Measurements from ENCODE around the gene TNFRSF8.
A peak's percentile ranks its signal among the peaks of the same experiment; 100 is the strongest.
"Not testable (repeated sequence)": the region's sequence is repeated elsewhere in the genome, so short reads cannot be mapped to it uniquely, and the experiment has no call there.

TNFRSF8 gene

DNA sequence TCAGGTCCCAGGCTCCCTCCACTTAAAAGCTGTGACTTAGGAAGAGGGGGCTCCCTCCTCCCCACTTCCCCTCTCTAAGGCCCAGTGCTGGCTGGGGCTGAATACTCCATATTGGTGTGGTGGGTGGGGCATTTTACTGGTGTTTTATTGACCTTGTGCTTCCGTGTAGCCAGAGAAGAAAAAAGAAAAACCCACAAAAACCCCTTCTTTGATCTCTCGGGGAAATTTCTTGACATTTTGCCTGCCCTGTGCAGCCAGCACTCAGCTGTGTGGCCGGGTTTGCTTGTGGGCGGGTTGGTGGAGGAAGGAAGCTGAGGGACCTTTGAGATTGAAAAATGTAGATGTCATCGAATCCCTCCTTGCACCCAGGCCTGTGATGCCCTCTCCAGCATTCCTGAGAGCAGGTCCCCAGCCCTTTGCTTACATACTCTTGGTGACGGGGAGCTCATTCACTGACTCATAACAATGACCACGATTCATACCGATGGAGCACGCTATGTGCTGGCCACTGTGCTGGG, 24.8 kb downstream of the TNFRSF8 start:
- DNase-seq (ENCODE audit: low spot score): peak; percentile 54

DNA sequence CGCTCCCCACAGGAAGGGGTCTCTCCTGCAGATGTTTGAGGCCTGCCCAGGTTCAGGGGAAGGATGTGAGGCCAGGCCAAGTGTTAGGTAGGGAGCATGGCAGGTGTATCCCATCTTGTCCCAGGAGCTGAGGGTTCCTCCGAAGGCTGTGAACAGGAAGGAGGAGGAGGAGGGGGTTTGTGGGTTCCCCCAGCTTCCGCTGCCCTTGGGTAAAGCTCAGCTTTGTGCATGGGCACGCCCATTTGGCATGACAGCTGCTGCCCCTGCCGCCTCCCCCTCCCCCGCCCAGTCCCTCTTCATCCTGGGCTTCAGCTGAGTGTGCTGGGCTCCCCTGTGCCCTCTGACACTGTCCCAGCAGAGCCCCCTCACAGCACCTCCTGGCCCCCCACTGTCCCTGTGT, 25.5 kb downstream of the TNFRSF8 start:
- peak; percentile 30 for DNase-seq (ENCODE audit: low spot score)

DNA sequence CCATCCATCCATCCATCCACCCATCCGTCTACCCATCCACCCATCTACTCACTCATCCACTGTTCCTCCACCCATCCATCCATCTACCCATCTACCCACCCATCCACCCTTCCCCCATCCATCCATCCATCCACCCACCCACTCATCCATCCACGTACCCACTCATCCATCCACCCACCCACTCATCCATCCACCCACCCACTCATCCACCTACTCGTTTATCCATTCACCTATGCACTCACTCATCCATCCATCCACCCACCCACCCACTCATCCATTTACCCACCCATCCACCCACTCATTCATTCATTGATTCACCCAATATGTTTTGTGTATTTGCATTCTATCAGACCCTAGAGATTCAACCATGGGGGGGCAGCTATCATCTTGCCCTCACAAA, 27.2 kb downstream of the TNFRSF8 start:
- DNase-seq (ENCODE audit: low spot score): no peak

DNA sequence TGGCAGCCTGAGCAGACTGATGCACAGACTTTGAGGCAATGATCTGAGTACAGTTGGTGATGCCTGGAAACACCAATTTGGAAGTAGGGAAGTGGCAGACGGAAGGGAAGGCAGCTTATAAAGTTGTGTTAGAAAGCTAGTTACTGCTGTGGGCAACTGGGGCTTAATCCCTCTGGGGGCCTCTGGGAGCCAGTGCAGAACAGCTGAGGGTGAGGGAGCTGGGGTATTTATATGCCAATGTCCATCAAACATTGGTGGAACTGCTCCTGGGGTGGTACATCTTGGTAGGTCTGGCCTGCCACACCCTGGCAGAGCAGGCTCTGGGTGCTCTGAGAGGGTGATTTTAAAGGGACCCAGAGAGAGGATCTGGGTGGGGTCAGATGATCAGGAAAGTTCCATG, 28.1 kb downstream of the TNFRSF8 start:
- DNase-seq (ENCODE audit: low spot score): no peak

DNA sequence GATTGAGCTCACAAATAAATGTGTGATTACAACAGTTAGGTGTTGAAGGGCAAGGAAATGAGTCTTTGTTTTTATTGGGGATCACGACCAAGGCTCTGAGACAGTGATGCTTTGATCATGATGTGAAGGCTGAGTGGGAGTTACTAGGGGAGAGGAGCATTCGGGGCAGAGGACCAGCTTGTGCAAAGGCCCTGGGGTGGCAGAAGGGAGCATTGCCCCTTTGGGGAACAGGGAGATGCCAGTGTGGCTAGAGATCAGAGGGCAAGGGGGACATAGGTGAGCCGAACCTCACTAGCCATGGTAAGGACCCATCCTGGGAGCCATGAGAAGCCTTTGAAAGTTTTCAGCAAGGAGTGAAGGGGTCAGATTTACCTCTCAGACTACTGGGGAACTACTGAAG, 31.1 kb downstream of the TNFRSF8 start:
- no peak for DNase-seq (ENCODE audit: low spot score)

DNA sequence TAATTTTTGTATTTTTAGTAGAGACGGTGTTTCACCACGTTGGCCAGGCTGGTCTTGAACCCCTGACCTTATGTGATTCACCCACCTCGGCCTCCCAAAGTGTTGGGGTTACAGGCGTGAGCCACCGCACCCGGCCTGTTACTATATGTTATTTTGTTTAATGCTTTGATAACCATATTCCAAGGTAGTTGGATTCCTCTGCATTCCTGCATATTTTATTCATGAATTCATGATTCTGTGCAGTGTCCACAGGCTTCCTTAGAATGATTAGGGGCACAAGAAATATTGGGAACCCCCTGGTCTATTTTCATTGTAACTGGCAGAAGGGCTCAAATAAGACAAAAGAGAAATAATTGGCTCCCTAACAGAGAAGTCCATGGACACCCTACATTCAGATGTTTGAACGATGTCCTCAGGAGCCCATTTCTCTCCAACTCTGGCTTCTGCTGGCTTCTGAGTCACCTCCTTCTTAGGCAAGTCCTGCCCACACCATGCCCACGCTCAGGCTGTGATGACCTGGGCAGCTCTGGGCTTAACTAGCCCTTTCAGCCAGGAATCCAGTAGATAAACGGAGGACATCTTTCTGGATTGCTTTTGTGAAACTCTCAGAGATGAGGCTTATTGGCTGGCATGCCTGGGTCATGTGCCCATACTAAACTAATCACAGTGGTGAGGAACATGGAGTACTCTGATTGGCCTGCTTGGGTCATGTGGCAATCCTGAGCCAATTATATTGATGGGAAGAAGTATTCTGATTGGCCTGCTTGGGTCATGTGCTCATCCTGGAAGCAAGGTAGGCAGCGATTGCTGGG, 32.6 kb downstream of the TNFRSF8 start:
- peak; percentile 47 for DNase-seq (ENCODE audit: low spot score)

DNA sequence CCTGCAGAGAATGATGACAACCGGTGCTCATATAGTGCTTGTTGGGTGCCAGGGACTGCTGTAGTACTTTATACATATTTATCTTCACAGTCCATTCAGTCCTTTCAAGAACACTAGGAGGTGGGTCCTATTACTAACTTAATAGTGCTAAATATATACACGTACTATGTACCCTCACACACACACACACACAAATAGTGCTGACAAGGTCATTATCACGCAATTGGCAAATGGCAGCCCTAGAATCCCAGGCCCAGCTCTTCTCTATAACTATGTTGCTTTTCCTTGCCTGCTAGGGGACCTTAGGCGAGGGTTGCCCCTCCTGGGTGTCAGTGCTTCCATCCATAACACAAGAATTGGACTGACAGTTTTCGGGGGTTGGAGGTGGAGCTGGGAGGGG, 33.5 kb downstream of the TNFRSF8 start:
- no peak for DNase-seq (ENCODE audit: low spot score)

DNA sequence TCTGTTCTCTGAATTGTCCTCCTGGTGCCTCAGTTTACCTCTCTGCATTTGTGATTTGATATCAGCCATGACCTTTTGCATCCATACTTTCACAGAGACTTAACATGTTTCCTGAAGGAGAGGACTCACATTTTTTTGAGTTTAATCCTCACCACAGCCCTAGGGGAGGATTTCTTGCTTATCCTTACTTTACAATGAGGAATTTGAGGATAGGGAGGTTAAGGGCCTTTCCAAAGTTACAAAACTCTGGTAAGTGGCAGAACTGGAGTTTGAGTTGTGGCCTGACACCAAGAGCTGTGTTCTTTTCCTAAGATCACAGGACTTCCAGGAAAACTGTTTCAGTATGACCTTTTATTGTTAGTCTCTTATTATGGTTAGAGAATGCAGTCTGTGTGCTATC, 34.2 kb downstream of the TNFRSF8 start:
- DNase-seq (ENCODE audit: low spot score): no peak

DNA sequence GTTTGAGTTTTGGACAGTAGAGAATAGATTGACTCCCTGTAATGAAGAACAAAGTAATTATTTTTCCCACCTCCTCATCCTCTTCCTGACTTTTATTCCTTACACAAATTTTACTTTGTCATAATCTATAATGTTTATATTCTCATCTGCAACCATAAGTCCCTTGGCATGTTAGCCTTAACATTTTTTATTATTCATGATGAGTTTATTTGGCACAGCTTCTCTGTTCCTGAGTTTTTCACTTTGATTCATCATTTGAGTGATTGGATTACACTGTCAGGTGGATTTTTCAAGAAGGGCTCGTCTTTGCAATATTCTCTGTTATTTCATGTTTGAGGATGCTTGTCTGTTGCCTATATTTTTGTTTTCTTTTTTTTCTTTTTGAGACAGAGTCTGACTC, 35.7 kb downstream of the TNFRSF8 start:
- DNase-seq (ENCODE audit: low spot score): no peak

DNA sequence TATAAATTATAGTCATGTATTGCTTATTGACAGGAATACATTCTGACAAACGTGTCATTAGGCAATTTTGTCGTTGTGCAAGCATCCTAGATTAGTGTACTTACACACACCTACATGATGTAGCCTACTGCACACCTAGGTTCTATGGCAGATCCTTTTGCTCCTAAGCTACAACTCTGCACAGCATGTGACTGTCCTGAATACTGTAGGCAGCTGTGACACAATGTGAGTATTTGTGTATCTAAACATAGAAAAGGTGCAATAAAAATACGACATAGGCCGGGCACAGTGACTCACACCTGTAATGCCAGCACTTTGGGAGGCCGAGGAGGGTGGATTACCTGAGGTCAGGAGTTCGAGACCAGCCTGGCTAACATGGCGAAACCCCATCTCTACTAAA, 36.5 kb downstream of the TNFRSF8 start:
- no peak for DNase-seq (ENCODE audit: low spot score)

DNA sequence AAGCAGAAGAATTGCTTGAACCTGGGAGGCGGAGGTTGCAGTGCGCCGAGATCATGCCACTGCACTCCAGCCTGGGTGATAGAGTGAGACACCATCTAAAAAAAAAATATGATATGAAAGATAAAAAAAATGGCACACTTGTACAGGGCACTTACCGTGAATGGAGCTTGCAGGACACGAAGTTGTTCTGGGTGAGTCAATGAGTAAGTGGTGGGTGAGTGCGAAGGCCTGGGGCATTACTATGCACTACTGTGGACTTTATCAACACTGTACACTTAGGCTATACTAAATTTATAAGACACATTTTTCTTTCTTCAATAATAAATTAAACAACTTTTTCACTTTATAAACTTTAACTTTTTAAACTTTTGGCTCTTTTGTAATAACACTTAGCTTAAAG, 37.0 kb downstream of the TNFRSF8 start:
- no peak for DNase-seq (ENCODE audit: low spot score)

DNA sequence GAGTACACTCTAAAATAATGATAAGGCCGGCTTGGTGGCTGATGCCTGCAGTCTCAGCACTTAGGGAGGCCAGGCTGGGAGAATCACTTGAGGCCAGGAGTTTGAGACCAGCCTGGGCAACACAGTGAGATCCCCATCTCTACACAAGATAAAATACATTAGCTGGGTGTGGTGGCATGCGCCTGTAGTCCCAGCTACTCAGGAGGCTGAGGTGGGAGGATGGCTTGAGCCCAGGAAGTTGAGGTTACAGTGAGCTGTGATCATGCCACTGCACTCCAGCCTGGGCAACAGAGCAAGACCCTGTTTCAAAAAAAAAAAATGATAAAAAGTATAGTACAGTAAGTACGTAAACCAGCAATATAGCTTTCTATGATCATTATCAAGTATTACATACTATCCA, 38.0 kb downstream of the TNFRSF8 start:
- DNase-seq (ENCODE audit: low spot score): not testable (repeated sequence)

DNA sequence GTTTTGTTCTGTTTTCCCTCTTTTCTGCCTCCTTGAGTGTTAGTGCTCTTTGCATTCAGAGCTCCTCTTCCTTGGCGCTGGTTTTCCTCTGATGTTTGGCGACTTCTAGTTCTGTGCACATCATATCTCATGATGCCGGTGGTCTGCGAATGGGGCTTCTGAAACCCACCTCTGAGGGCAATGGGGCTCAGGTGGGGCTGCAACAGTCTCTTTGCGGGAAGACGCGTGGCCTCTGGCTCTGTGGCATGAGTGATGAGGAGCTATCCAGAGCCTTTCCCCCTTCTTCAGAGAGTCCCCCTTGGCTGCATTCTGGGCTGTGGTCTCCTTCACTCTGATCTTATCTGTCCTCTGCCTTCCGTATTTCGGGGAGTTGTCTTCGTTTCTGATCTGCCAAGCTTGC, 39.0 kb downstream of the TNFRSF8 start:
- no peak for DNase-seq (ENCODE audit: low spot score)

DNA sequence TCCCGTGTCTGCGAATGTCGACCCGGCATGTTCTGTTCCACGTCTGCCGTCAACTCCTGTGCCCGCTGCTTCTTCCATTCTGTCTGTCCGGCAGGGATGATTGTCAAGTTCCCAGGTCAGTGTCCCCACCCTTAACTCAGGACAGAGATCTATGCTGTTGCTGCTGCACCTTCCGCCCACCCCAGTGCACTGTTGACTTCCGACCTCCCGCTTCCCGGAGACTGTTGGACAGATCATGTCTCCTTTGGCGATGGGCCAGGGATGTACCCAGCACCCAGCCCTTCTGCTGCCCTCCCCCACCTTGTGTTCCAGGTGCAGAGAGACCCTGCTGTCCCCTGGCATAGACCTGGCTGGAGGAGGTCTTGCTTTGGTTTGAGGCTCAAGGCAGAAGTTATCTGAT, 41.3 kb downstream of the TNFRSF8 start:
- DNase-seq (ENCODE audit: low spot score): no peak

DNA sequence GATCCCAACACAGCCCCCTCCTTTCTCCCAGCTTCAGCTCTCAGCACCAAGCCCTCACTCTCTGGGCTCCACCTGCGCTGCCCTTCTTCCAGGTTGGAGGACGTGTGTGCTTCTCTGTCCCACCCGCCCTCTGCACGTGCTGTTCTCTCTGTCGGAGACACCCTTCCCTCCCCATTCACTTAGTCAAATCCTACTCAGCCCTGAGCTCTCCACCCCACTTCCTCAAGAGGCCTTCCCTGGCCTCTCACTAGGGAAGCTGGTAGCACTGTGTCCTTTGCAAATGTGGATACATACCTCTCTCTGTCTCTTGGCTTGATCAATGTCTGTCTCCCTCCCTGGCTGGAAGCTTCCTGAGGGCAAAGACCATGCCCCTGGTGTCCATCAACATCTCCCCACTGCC, 43.0 kb downstream of the TNFRSF8 start:
- DNase-seq (ENCODE audit: low spot score): no peak

DNA sequence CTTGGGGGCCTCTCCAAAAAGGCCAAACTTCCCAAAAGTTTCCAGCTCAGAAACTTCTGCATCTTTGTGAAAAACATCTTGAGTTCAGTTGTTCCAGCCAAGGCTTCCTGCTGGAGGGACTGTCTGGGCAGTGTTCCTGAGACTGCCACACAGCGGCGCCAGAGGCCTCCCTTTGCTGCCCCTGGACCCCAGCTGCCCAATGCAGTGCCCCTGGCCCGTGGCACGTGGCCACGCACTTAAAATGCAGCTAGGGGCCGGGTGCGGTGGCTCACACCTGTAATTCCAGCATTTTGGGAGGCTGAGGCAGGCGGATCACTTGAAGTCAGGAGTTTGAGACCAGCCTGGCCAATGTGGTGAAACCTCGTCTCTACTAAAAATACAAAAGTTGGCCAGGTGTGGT, 43.8 kb downstream of the TNFRSF8 start:
- not testable (repeated sequence) for DNase-seq (ENCODE audit: low spot score)

DNA sequence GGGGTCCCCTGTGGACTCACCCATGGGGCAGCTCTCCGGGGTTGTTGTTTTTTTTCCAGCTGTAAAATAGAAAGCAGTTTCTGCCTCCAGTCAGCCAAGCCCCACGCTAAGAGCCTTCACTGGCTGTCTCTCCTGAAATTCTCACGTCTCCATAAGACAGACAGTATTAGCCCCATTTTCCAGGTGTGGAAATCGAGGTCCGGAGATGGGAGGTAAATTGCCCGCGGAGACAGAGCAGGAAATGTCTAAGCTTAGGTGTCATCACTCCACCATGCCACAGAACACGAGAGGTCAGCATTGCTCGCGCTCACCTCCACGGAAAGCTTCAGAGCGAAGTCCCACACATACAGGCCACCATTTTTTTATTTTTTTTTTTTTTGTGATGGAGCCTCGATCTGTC, 44.6 kb downstream of the TNFRSF8 start:
- DNase-seq (ENCODE audit: low spot score): no peak

DNA sequence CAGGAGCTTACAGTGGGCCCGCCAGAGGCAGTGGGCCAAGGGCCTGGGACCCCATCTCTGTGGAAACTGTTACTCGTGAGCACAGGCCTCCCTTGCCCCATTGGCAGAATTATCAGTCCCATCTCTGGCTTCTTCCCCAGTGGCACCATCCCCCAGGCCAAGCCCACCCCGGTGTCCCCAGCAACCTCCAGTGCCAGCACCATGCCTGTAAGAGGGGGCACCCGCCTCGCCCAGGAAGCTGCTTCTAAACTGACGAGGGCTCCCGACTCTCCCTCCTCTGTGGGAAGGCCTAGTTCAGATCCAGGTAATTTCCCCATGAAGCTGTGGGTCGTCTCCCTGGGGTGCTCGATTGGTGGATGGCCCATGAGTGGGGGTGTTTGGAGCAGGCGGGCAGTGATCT, 46.8 kb downstream of the TNFRSF8 start:
- DNase-seq (ENCODE audit: low spot score): no peak

DNA sequence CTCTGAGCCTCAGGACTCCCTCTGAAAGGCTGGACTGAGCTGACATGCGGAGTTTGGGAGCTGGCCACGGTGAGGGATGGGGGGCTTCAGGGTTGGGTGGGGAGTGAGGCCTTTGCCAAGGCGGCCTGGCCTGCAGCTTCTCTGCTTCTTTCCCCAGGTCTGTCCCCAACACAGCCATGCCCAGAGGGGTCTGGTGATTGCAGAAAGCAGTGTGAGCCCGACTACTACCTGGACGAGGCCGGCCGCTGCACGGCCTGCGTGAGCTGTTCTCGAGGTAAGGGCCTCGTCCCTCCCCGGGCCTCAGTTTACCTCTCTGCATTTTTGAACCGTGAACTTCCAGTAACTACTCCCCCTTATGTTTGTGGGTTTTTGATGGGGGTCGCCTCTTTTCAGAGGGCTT, 48.6 kb downstream of the TNFRSF8 start:
- DNase-seq (ENCODE audit: low spot score): no peak

DNA sequence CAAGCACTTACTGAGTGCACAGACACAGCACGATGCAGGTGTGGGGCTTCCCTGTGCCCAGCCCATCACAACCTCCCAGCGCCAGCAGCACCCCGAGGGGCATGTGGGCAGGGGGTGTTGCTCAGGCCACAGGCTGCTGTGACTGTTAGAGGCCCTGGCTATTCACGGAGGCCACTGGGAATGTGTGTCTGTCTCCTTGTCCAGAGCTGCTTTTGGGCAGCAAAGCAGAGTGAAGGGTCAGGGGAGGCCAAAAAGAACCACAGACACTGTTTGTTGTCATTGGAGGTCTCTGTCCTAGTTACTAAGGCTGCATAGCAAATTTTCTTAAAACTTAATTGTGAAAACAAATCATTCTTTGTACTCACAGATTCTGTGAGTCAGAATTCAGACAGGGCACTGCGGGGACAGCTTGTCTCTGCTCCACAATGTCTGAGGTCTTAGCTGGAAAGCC, 49.6 kb downstream of the TNFRSF8 start:
- DNase-seq (ENCODE audit: low spot score): no peak

DNA sequence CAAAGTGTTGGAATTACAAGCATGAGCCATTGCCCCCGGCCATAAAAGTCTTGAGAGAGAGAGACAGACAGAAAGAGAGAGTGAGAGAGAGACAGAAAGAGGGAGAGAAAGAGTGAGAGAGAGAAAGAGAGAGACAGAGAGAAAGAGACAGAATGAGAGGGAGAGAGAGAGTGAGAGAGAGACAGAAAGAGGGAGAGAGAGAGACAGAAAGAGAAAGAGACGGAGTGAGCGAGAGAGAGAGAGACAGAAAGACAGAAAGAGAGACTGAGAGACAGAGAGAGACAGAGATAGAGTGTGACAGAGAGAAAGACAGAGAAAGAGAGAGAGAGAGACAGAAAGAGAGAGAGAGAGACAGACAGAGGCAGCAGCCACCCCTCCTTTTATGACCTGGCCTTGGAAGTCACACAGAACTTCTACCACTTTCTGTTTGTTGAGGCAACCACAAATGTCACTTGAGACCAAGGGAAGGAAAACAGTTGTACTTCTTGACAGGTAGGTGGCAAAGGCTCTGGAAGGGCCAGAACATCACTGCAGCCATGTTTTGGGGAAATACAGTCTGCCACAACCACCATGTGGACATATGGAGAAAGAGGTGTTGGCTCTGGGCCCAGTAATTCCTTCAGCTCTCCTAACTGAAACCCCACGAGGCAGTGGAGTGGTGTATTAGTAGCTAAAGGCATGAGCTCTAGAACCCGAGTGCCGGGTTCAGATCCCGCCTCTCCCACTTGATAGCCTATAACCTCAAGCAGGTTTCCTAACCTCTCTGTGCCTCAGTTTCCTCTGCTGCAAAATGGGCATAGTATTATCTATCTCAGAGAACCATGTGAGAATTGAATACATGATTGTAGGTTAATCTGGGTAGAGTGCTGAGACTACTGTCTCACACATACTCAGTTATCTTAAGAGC, 50.6 kb downstream of the TNFRSF8 start:
- no peak for DNase-seq (ENCODE audit: low spot score)

DNA sequence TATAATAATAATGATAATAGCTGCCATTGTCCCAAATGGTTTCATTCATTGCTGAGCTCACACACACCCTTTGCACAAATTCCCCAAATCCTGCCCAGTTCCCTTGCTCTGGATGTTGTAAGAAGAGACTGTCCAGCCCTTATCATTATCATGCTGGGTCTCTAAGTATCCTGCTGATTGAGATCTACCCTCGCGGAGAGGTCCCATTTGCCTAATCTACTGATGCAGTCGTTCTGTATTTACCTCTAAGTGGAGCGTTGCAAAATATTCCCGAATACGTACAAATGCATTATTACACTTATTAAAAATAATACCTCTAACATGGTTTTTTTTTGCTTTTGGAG, 51.2 kb downstream of the TNFRSF8 start:
- no peak for DNase-seq (ENCODE audit: low spot score)

DNA sequence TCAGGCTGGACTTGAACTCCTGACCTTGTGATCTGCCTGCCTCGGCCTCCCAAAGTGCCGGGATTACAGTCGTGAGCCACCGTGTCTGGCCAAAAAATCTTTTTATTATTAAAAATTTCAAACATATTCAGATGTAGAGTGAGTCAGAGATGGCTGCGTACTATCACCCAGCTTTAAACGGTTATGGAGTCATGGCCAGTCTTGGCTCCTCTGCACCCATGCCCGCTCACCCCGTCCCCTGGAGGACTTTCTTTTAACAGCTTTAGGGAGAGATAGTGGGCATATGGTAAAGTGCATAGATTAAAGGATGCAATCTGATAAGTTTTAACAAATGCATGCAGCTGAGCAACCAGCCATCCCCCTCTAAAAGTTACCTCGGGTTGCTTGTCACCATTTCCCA, 51.8 kb downstream of the TNFRSF8 start:
- DNase-seq (ENCODE audit: low spot score): no peak
